MM.1S (cell line): ENCODE data around the gene SUSD2.
"Not testable (repeated sequence)": the region's sequence is repeated elsewhere in the genome, so short reads cannot be mapped to it uniquely, and the experiment has no call there.

Experiments used
- DNase-seq: peaks from one replicate; pipeline ENCODE4 v3.0.0-alpha.2; 2015
- H2AFZ ChIP-seq: fragments of 300-600 bp; sonication (generic); 2 replicates; pipeline ENCODE4 v1.6.0; 2016; ENCODE audit warnings: antibody characterized with exemption, low read length
- H3F3A ChIP-seq: fragments of 300-600 bp; sonication (generic); 2 replicates; pipeline ENCODE4 v1.6.1; 2016; ENCODE audit warnings: mild to moderate bottlenecking, antibody characterized with exemption, low read length, moderate library complexity, mixed read lengths; ENCODE audit not compliant: insufficient read depth
- H3K27ac ChIP-seq: fragments of 300-600 bp; sonication (generic); 2 replicates; pipeline ENCODE4 v1.5.1; 2016; ENCODE audit warnings: mild to moderate bottlenecking, low read length
- H3K27me3 ChIP-seq: fragments of 300-600 bp; sonication (generic); replicated peaks from 2 replicates; pipeline ENCODE4 v1.6.0; 2016; ENCODE audit warnings: low read length; ENCODE audit not compliant: insufficient read depth
- H3K36me3 ChIP-seq: fragments of 300-600 bp; sonication (generic); replicated peaks from 2 replicates; pipeline ENCODE4 v1.6.1; 2016; ENCODE audit warnings: mild to moderate bottlenecking, low read length, mixed read lengths; ENCODE audit not compliant: insufficient read depth
- H3K4me1 ChIP-seq: fragments of 300-600 bp; sonication (generic); 2 replicates; pipeline ENCODE4 v1.6.1; 2016; ENCODE audit warnings: low read length, mixed read lengths
- H3K4me2 ChIP-seq: fragments of 300-600 bp; sonication (generic); 2 replicates; pipeline ENCODE4 v1.6.0; 2016; ENCODE audit warnings: low read depth, low read length
- H3K4me3 ChIP-seq: fragments of 300-600 bp; sonication (generic); 2 replicates; pipeline ENCODE4 v1.5.1; 2016; ENCODE audit warnings: low read length, mixed read lengths
- H3K79me2 ChIP-seq: fragments of 300-600 bp; sonication (generic); 2 replicates; pipeline ENCODE4 v1.6.1; 2016; ENCODE audit warnings: mixed run types, low read length, mixed read lengths
- H3K9ac ChIP-seq: fragments of 300-600 bp; sonication (generic); 2 replicates; pipeline ENCODE4 v1.6.1; 2016; ENCODE audit warnings: low read length, mixed read lengths
- H3K9me2 ChIP-seq: fragments of 300-600 bp; sonication (generic); replicated peaks from 2 replicates; pipeline ENCODE4 v1.6.1; 2016; ENCODE audit warnings: mild to moderate bottlenecking, low read length, mixed read lengths; ENCODE audit not compliant: insufficient read depth
- H3K9me3 ChIP-seq: fragments of 300-600 bp; sonication (generic); replicated peaks from 2 replicates; pipeline ENCODE4 v1.6.1; 2016; ENCODE audit warnings: mild to moderate bottlenecking, low read length, mixed read lengths; ENCODE audit not compliant: insufficient read depth
- H4K20me1 ChIP-seq: fragments of 300-600 bp; sonication (generic); 2 replicates; pipeline ENCODE4 v1.6.1; 2016; ENCODE audit warnings: mild to moderate bottlenecking, low read length, moderate library complexity, mixed read lengths; ENCODE audit not compliant: insufficient read depth
- EZH2 ChIP-seq: fragments of 300-600 bp; sonication (generic); optimal IDR thresholded peaks from 2 replicates; pipeline ENCODE3; 2017; ENCODE audit warnings: low read depth, mild to moderate bottlenecking, antibody characterized with exemption, low read length, mixed read lengths
- EZH2phosphoT487 ChIP-seq: fragments of 300-600 bp; sonication (generic); IDR thresholded peaks from 2 replicates; pipeline ENCODE4 v1.6.1; 2018; ENCODE audit warnings: antibody characterized with exemption, low read length
- TF ChIP-seq, protein P1 (sequence below): fragments of 300-600 bp; sonication (generic); IDR thresholded peaks from 2 replicates; pipeline ENCODE4 v1.5.1; 2016; ENCODE audit warnings: antibody characterized with exemption, low read length, mixed read lengths

SUSD2 gene

DNA sequence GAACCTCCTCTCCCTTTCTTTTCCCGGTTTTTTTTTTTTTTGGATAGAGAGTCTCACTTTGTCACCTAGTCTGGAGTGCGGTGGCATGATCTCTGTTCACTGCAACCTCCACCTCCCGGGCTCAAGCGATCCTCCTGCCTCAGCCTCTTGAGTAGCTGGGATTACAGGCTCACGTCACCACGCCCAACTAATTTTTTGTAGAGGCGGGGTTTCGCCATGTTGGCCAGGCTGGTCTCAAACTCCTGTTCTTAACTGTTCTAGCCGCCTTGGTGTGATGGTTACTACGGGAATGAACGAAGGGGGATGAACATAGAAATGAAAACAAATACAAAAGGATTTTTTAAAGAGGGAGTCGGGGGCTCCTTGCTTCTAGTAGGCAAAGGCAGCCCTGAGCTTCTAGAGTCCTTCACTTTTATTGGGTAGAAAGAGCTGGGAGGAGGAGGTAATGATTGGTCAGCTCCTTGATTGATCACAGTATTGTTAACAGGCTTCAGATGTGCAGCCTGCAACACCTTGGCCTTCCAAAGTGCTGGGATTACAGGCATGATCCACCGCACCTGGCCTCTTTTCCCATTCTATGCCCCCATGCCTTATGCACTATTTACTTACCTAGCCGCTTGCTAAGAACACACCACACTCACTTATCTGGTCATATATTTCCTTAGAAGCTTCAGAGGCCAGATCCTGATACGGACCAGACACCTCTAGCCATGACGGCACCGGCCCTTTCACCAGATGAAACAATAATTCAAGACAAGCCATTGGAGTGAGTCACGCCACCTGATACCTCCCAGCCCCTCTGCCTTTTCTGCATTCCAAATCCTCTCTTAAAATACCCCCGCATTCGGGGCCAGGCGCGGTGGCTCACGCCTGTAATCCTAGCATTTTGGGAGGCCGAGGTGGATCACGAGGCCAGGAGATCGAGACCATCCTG, 20.7 kb downstream of the SUSD2 start:
- no peaks in the 10 kb centered on the region for H3K9me3 ChIP-seq
- no peaks in the 10 kb centered on the region for H3K9me2 ChIP-seq
- TF ChIP-seq EZH2phosphoT487, result no peak
- no peak overlapping the region for H2AFZ ChIP-seq
- no peak overlapping the region for H3K9ac ChIP-seq
- no peaks in the 10 kb centered on the region for H4K20me1 ChIP-seq
- no peak overlapping the region for H3K27ac ChIP-seq
- H3K4me2 ChIP-seq, result no peak overlapping the region
- peaks cover 14% of the 10 kb centered on the region for H3F3A ChIP-seq
- peaks cover 16% of the 10 kb centered on the region for H3K4me1 ChIP-seq
- no peaks in the 10 kb centered on the region for H3K27me3 ChIP-seq
- H3K79me2 ChIP-seq, result no peaks in the 10 kb centered on the region
- H3K36me3 ChIP-seq, result no peaks in the 10 kb centered on the region
- DNase-seq, result no peak
- H3K4me3 ChIP-seq, result no peak overlapping the region

DNA sequence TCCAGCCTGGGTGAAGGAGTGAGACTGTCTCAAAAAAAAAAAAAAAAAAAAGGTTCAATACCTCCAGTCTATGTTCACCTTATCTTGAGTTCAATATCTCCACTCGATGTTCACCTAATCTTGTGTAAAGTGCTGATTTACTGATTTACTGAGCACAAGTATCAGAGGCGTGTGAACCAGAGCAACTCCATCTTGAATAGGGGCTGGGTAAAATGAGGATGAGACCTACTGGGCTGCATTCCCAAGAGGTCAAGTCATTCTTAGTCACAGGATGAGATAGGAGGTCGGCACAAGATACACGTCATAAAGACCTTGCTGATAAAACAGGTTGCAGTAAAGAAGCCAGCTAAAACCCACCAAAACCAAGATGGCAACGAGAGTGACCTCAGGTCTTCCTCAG, 22.6 kb downstream of the SUSD2 start:
- Histone ChIP-seq H3F3A (peaks cover 14% of the 10 kb centered on the region), H3K4me1 (peaks cover 24% of the 10 kb centered on the region)
- H3K36me3 ChIP-seq, H4K20me1 ChIP-seq, H3K79me2 ChIP-seq, DNase-seq, H3K27ac ChIP-seq, H3K27me3 ChIP-seq, H3K4me3 ChIP-seq, H2AFZ ChIP-seq, H3K4me2 ChIP-seq, H3K9ac ChIP-seq, H3K9me2 ChIP-seq, H3K9me3 ChIP-seq: not testable (repeated sequence)

DNA sequence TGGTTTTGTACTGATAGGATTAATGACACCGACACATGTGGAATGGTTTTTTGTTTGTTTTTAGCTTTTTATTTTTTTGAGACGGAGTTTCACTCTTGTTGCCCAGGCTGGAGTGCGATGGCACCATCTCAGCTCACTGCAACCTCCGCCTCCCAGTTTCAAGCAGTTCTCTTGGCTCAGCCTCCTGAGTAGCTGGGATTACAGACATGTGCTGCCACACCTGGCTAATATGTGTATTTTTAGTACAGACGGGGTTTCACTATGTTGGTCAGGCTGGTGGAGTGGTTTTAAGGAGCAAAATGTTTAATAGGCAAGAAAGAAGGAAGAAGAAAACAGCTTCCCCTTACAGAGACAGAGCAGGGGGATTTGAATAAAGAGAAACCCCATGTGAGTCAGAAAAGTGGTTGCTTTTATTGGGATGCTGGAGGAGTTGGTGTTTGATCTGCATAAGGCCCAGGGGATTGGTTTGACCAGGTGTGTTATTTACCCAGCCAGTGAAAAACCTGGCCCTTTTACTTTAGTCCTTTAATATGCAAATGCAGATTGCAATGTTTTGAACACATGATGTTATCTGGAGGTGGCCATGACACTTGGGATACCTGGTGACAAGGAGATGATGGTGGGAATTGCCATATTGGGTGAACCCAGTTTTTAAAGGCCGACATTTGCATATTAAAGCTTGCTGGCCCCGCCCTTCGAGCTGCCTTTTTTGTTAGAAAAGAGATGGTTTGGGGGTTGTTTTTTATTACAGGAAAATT, 24.3 kb downstream of the SUSD2 start:
- Histone ChIP-seq H3K79me2 (no peaks in the 10 kb centered on the region), H3K9ac (peak overlapping the region; percentile 26; the same call in 1 of the 2 replicates), H3K9me2 (no peaks in the 10 kb centered on the region), H3F3A (peaks cover 14% of the 10 kb centered on the region), H4K20me1 (no peaks in the 10 kb centered on the region), H3K9me3 (no peaks in the 10 kb centered on the region), H3K27ac (peak overlapping the region; percentile 68), H3K4me3 (peak overlapping the region; percentile 35; the same call in 1 of the 2 replicates), H3K4me1 (peaks cover 24% of the 10 kb centered on the region), H3K36me3 (no peaks in the 10 kb centered on the region), H2AFZ (peak overlapping the region; percentile 51), H3K27me3 (no peaks in the 10 kb centered on the region), H3K4me2 (peak overlapping the region; percentile 81)
- DNase-seq, result peak; percentile 84
- TF ChIP-seq EZH2phosphoT487 (no peak), EZH2 (no peak)
- TF ChIP-seq, protein P1, sequence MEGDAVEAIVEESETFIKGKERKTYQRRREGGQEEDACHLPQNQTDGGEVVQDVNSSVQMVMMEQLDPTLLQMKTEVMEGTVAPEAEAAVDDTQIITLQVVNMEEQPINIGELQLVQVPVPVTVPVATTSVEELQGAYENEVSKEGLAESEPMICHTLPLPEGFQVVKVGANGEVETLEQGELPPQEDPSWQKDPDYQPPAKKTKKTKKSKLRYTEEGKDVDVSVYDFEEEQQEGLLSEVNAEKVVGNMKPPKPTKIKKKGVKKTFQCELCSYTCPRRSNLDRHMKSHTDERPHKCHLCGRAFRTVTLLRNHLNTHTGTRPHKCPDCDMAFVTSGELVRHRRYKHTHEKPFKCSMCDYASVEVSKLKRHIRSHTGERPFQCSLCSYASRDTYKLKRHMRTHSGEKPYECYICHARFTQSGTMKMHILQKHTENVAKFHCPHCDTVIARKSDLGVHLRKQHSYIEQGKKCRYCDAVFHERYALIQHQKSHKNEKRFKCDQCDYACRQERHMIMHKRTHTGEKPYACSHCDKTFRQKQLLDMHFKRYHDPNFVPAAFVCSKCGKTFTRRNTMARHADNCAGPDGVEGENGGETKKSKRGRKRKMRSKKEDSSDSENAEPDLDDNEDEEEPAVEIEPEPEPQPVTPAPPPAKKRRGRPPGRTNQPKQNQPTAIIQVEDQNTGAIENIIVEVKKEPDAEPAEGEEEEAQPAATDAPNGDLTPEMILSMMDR, result peak; percentile 18; the same call in 1 of the 2 replicates

DNA sequence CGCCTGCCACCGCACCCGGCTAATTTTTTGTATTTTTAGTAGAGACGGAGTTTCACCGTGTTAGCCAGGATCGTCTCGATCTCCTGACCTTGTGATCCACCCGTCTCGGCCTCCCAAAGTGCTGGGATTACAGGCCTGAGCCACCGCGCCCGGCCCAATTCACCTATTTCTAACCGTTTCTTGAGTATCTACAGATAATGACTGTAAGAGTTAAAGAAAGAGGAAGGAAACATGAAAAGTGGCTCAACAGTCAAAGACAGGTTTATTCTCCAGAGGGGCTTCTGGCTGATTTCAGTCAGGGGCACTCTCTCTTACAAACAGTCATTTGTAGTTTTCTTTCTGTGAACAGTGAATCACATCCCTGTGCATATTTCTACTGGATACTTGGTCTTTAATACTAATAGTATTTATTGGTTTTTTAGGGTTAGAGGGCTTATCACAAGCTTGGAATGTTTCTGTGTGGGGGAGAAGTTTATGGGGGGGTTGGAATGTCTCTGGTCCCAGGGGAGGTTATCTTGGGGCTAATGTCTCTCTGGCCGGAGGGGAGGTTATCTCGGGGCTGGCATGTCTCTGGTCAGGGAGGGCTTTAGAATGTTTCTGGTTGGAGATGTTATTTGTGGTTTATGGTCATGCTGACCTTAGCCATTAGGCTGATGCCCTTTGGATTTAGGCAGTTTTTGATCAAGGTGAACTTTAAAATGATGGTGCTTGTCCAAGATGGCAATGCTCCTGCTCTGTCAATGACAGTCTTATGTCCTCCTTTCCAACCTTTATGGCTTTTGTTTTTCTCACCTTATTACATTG, 25.4 kb downstream of the SUSD2 start:
- not testable (repeated sequence) for H3K36me3 ChIP-seq, H2AFZ ChIP-seq, DNase-seq, H3K27ac ChIP-seq, H3K9me3 ChIP-seq, H3K9ac ChIP-seq, H3K4me2 ChIP-seq, H3K79me2 ChIP-seq, H3K9me2 ChIP-seq, H3K27me3 ChIP-seq, H4K20me1 ChIP-seq, H3K4me3 ChIP-seq
- Histone ChIP-seq H3F3A (peaks cover 14% of the 10 kb centered on the region), H3K4me1 (peaks cover 24% of the 10 kb centered on the region)
